Activated T-cell treated with anti-CD3 and anti-CD28 coated beads, Interleukin-2, amount 50 U/mL, for 72 hours (primary cell): ENCODE results near the gene PCDH12. TPM values are rescaled to one million over a fixed set of nuclear protein-coding genes. Genes with fewer than 3 reads are reported as not detected.
A peak's percentile ranks its signal among the peaks of the same experiment; 100 is the strongest.
"Not testable (repeated sequence)": the region's sequence is repeated elsewhere in the genome, so short reads cannot be mapped to it uniquely, and the experiment has no call there.

Source experiments
- ATAC-seq, 2 donors: fragments of 150-1000 bp; cut with Tn5 transposase; replicated peaks in 1 of 2; 2 replicates each; pipeline ENCODE4 v1.10.0; 2021; ENCODE audit warnings: moderate library complexity in 2 of 2, mild to moderate bottlenecking in 1 of 2
- DNase-seq, 2 donors: peaks; one replicate each; pipeline ENCODE4 v3.0.0; 2021 to 2022; ENCODE audit warnings: mixed read lengths in 1 of 2
- H3K27ac Mint-ChIP-seq: one replicate; pipeline ENCODE4 v1.8.0; 2022; ENCODE audit warnings: mild to moderate bottlenecking, moderate library complexity, mixed read lengths
- H3K27me3 Mint-ChIP-seq: one replicate; pipeline ENCODE4 v1.8.0; 2022; ENCODE audit warnings: low read depth, mixed read lengths
- H3K36me3 Mint-ChIP-seq, 2 donors: one replicate each; pipeline ENCODE4 v1.8.0; 2022; ENCODE audit warnings: mixed read lengths in 2 of 2, mild to moderate bottlenecking in 1 of 2; ENCODE audit not compliant: insufficient read depth in 2 of 2
- H3K4me1 Mint-ChIP-seq: one replicate; pipeline ENCODE4 v1.8.0; 2022; ENCODE audit warnings: low read depth, mixed read lengths
- H3K4me3 Mint-ChIP-seq, 2 donors: one replicate each; pipeline ENCODE4 v1.8.0; 2022; ENCODE audit warnings: mild to moderate bottlenecking in 2 of 2, mixed read lengths in 2 of 2, moderate library complexity in 2 of 2
- H3K9me3 Mint-ChIP-seq, 2 donors: one replicate each; pipeline ENCODE4 v1.8.0; 2022; ENCODE audit warnings: mixed read lengths in 2 of 2
- total RNA-seq, 2 donors: library from RNA; stranded (reverse); gene quantifications; one replicate each; pipeline ENCODE4 v1.2.3, GENCODE V29; 2022

Gene PCDH12
- total RNA-seq, 2 donors from 2014 or later: 0.31 to 0.58 TPM

- ATAC-seq: peak; percentile 97 to 98
- peak within 1 kb of the TSS; percentile 76 for H3K27ac Mint-ChIP-seq
- peaks cover 23% of the 10 kb centered on the region for H3K4me1 Mint-ChIP-seq
- peak; percentile 92 to 95 for DNase-seq
- peaks cover 8 to 13% of the 10 kb centered on the region in 2 donors for H3K36me3 Mint-ChIP-seq
- no peaks in the 10 kb centered on the region for H3K9me3 Mint-ChIP-seq
- H3K27me3 Mint-ChIP-seq: no peaks in the 10 kb centered on the region
- peak within 1 kb of the TSS; percentile 87 to 99 for H3K4me3 Mint-ChIP-seq
These were observed 34.3 kb downstream of the PCDH12 start, which contains the start of gene DELE1 for GRCh38 chr5:141923448-141924313. TSS of gene DELE1 (plus strand) at chr5:141923871. CDS start at chr5:141923942, 71 bp downstream.

GRCh38 chr5:141922827-141923447 lies 35.1 kb downstream of the PCDH12 start:
- peaks cover 8 to 11% of the 10 kb centered on the region in 2 donors for H3K36me3 Mint-ChIP-seq
- H3K4me1 Mint-ChIP-seq: peaks cover 23% of the 10 kb centered on the region
- peak overlapping the region; percentile 76 for H3K27ac Mint-ChIP-seq
- H3K9me3 Mint-ChIP-seq, ATAC-seq, H3K27me3 Mint-ChIP-seq: not testable (repeated sequence)
- H3K4me3 Mint-ChIP-seq: peak overlapping the region; percentile 87 to 99
- peak; percentile 26 to 48 for DNase-seq

- DNase-seq (no peak), ATAC-seq (no peak)
- H3K4me3 Mint-ChIP-seq: no peak overlapping the region
- H3K4me1 Mint-ChIP-seq: peaks cover 17% of the 10 kb centered on the region
- peaks cover 7 to 8% of the 10 kb centered on the region in 2 donors for H3K36me3 Mint-ChIP-seq
- H3K27me3 Mint-ChIP-seq: peaks cover 2% of the 10 kb centered on the region
- no peaks in the 10 kb centered on the region for H3K9me3 Mint-ChIP-seq
- H3K27ac Mint-ChIP-seq: no peak overlapping the region
These were observed 37.2 kb downstream of the PCDH12 start for GRCh38 chr5:141920771-141921170.

GRCh38 chr5:141919218-141920119 lies 38.5 kb downstream of the PCDH12 start:
- peaks cover 13% of the 10 kb centered on the region for H3K27me3 Mint-ChIP-seq
- H3K9me3 Mint-ChIP-seq: no peaks in the 10 kb centered on the region
- no peak overlapping the region for H3K4me3 Mint-ChIP-seq
- ATAC-seq (no peak), DNase-seq (no peak)
- H3K4me1 Mint-ChIP-seq: peaks cover 9% of the 10 kb centered on the region
- peaks cover 3 to 4% of the 10 kb centered on the region in 2 donors for H3K36me3 Mint-ChIP-seq
- H3K27ac Mint-ChIP-seq: no peak overlapping the region

- Mint-ChIP-seq H3K9me3 (no peaks in the 10 kb centered on the region), H3K4me1 (peaks cover 9% of the 10 kb centered on the region), H3K27me3 (peaks cover 23% of the 10 kb centered on the region), H3K36me3 (no peaks in the 10 kb centered on the region), H3K4me3 (no peak overlapping the region), H3K27ac (no peak overlapping the region)
- no peak for DNase-seq
- no peak for ATAC-seq
These were observed 40.2 kb downstream of the PCDH12 start for GRCh38 chr5:141917760-141918159.

GRCh38 chr5:141916522-141916921 lies 41.5 kb downstream of the PCDH12 start:
- H3K36me3 Mint-ChIP-seq: no peaks in the 10 kb centered on the region
- peaks cover 9% of the 10 kb centered on the region for H3K4me1 Mint-ChIP-seq
- ATAC-seq (no peak), DNase-seq (no peak)
- no peak overlapping the region for H3K4me3 Mint-ChIP-seq
- H3K27me3 Mint-ChIP-seq: peaks cover 30% of the 10 kb centered on the region
- H3K27ac Mint-ChIP-seq: no peak overlapping the region
- no peaks in the 10 kb centered on the region for H3K9me3 Mint-ChIP-seq

GRCh38 chr5:141915881-141916336 lies 42.1 kb downstream of the PCDH12 start:
- peak in 1 of 2 donors; percentile 28 for ATAC-seq
- Mint-ChIP-seq H3K27me3 (peaks cover 30% of the 10 kb centered on the region), H3K36me3 (no peaks in the 10 kb centered on the region), H3K4me3 (no peak overlapping the region), H3K9me3 (no peaks in the 10 kb centered on the region), H3K4me1 (peaks cover 9% of the 10 kb centered on the region), H3K27ac (no peak overlapping the region)
- no peak for DNase-seq

- Mint-ChIP-seq H3K27me3 (peaks cover 30% of the 10 kb centered on the region), H3K4me3 (peak overlapping the region; percentile 14 to 58), H3K9me3 (no peaks in the 10 kb centered on the region), H3K4me1 (peaks cover 9% of the 10 kb centered on the region), H3K27ac (no peak overlapping the region), H3K36me3 (no peaks in the 10 kb centered on the region)
- ATAC-seq (no peak), DNase-seq (no peak)
These were observed 43.2 kb downstream of the PCDH12 start for GRCh38 chr5:141914797-141915196.

- Mint-ChIP-seq H3K4me3 (peak overlapping the region; percentile 41 to 58), H3K27me3 (peaks cover 30% of the 10 kb centered on the region), H3K4me1 (peaks cover 11% of the 10 kb centered on the region), H3K36me3 (no peaks in the 10 kb centered on the region), H3K27ac (no peak overlapping the region), H3K9me3 (no peaks in the 10 kb centered on the region)
- DNase-seq: peak; percentile 32 to 39
- ATAC-seq: peak; percentile 74 to 87
These were observed 43.7 kb downstream of the PCDH12 start for GRCh38 chr5:141914199-141914743.

- no peak for DNase-seq
- Mint-ChIP-seq H3K9me3 (no peaks in the 10 kb centered on the region), H3K4me3 (peak overlapping the region; percentile 41 to 58)
These were observed 44.3 kb downstream of the PCDH12 start for GRCh38 chr5:141913560-141914198.

GRCh38 chr5:141910271-141910673 lies 47.7 kb downstream of the PCDH12 start:
- Mint-ChIP-seq H3K27me3 (peaks cover 24% of the 10 kb centered on the region), H3K27ac (no peak overlapping the region), H3K4me3 (no peak overlapping the region), H3K4me1 (peaks cover 19% of the 10 kb centered on the region), H3K36me3 (no peaks in the 10 kb centered on the region), H3K9me3 (no peaks in the 10 kb centered on the region)
- DNase-seq (no peak), ATAC-seq (no peak)

More at GRCh38 chr5:141913560-141914198, 44.3 kb downstream of the PCDH12 start:
- no peak for ATAC-seq
- Mint-ChIP-seq H3K27me3 (peaks cover 30% of the 10 kb centered on the region), H3K4me1 (peaks cover 17% of the 10 kb centered on the region), H3K36me3 (no peaks in the 10 kb centered on the region), H3K27ac (no peak overlapping the region)

- DNase-seq: no peak
- Mint-ChIP-seq H3K27me3 (peaks cover 17% of the 10 kb centered on the region), H3K27ac (no peak overlapping the region), H3K9me3 (no peaks in the 10 kb centered on the region), H3K36me3 (no peaks in the 10 kb centered on the region), H3K4me1 (peaks cover 19% of the 10 kb centered on the region), H3K4me3 (no peak overlapping the region)
- no peak for ATAC-seq
These were observed 48.8 kb downstream of the PCDH12 start for GRCh38 chr5:141909212-141909611.
